Endothelial cell of umbilical vein (primary cell): ENCODE data around the gene EIF1B.

Experiments used
- CTCF ChIP-seq, 2 donors: IDR thresholded peaks; 1 replicate in 1 of 2; 2 replicates in 1 of 2; pipeline ENCODE4 v1.5.1; 2011; ENCODE audit warnings: low read length in 2 of 2, mild to moderate bottlenecking in 2 of 2, moderate library complexity in 2 of 2, control low read depth in 1 of 2, inconsistent platforms in 1 of 2, low read depth in 1 of 2; ENCODE audit not compliant: insufficient read depth in 1 of 2; ENCODE audit errors: extremely low read depth in 1 of 2
- EZH2 ChIP-seq: IDR thresholded peaks from 2 replicates; pipeline ENCODE4 v1.6.1; 2012; ENCODE audit warnings: borderline replicate concordance, low read depth, mild to moderate bottlenecking, moderate library complexity, low read length, inconsistent platforms; ENCODE audit not compliant: severe bottlenecking
- FOS ChIP-seq: IDR thresholded peaks from 2 replicates; pipeline ENCODE4 v1.6.1; 2011; ENCODE audit warnings: mild to moderate bottlenecking, low read length, moderate library complexity, borderline replicate concordance; ENCODE audit not compliant: insufficient read depth
- GATA2 ChIP-seq: IDR thresholded peaks from 2 replicates; pipeline ENCODE4 v1.7.0; 2011; ENCODE audit warnings: low read depth, mild to moderate bottlenecking, moderate library complexity, mixed read lengths, low read length; ENCODE audit not compliant: insufficient read length, insufficient read depth
- JUN ChIP-seq: IDR thresholded peaks from 2 replicates; pipeline ENCODE4 v1.6.1; 2011; ENCODE audit warnings: borderline replicate concordance, low read depth; ENCODE audit not compliant: insufficient read length, insufficient read depth
- MYC ChIP-seq: IDR thresholded peaks from one replicate; pipeline ENCODE4 v1.6.1; 2011; ENCODE audit warnings: mild to moderate bottlenecking, low read depth, low read length
- POLR2A ChIP-seq: IDR thresholded peaks from 2 replicates; pipeline ENCODE4 v1.6.1; 2012; ENCODE audit warnings: low read depth, mild to moderate bottlenecking, control low read depth, low read length
- POLR2AphosphoS5 ChIP-seq: IDR thresholded peaks from 2 replicates; pipeline ENCODE4 v1.6.1; 2012; ENCODE audit warnings: low read depth, mild to moderate bottlenecking, control low read depth, low read length, moderate library complexity; ENCODE audit not compliant: insufficient read depth
- TF ChIP-seq, protein P1 (sequence below): IDR thresholded peaks from 2 replicates; pipeline ENCODE4 v1.6.1; 2011; ENCODE audit not compliant: insufficient read depth, insufficient read length

DNA sequence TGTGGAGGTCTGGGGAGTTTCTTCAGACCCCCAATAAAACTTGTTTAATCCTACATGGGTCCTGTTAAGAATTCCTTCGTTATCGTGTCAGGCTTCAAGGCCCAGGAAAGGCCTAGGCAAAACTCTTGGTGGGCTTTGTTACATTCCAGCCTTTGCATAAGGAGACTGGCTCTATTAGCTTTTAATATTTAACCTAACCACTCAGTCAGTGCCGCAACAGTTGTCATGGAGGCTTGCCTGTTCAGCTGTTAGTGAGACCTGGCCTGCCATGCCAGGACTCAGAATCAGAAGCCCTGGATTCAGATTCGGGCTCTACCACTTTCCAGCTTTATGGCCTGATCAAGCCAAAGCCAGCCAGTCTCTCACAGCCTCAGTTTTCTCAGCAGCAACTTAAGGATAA, 19.6 kb downstream of the EIF1B start:
- no peak for TF ChIP-seq POLR2AphosphoS5
- no peak for TF ChIP-seq CTCF (IDR thresholded peaks at IDR 0.05; ENCODE audit: extremely low read depth in 1 of 2, insufficient read depth in 1 of 2, low read depth in 1 of 2, low read length in 2 of 2)
- no peak for TF ChIP-seq EZH2
- TF ChIP-seq POLR2A, result no peak
- TF ChIP-seq GATA2, result no peak
- TF ChIP-seq, protein P1, sequence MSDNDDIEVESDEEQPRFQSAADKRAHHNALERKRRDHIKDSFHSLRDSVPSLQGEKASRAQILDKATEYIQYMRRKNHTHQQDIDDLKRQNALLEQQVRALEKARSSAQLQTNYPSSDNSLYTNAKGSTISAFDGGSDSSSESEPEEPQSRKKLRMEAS, result no peak
- no peak for TF ChIP-seq MYC
- no peak for TF ChIP-seq JUN
- no peak for TF ChIP-seq FOS
